CD14-positive monocyte (primary cell): Measurements from ENCODE around the gene TOB2. TPM values are rescaled to one million over a fixed set of nuclear protein-coding genes. Genes with fewer than 3 reads are reported as not detected.

ENCODE experiments used
- DNase-seq, 3 donors: peaks; one replicate each; pipeline ENCODE4 v3.0.0-alpha.2; 2011 to 2022
- H2AFZ ChIP-seq: 2 replicates; pipeline ENCODE4 v1.6.0; 2012; ENCODE audit warnings: mild to moderate bottlenecking, low read depth, low read length, inconsistent platforms; ENCODE audit not compliant: insufficient read depth, poor library complexity, severe bottlenecking
- H3K27ac ChIP-seq, 2 donors: 1 replicate in 1 of 2; 2 replicates in 1 of 2; pipeline ENCODE4 v1.5.1; 2012 to 2013; ENCODE audit warnings: low read length in 2 of 2, control low read depth in 1 of 2, inconsistent platforms in 1 of 2, low read depth in 1 of 2, mild to moderate bottlenecking in 1 of 2
- H3K27me3 ChIP-seq, 2 donors: one replicate each; pipeline versions ENCODE4 v1.6.0 to v1.6.1; 2011 to 2013; ENCODE audit warnings: low read length in 2 of 2; ENCODE audit not compliant: control insufficient read depth in 2 of 2, insufficient read depth in 2 of 2
- H3K36me3 ChIP-seq, 2 donors: replicated peaks in 1 of 2; 1 replicate in 1 of 2; 2 replicates in 1 of 2; pipeline versions ENCODE4 v1.5.1 to v1.6.1; 2012 to 2013; ENCODE audit warnings: low read length in 2 of 2, control low read depth in 1 of 2, inconsistent platforms in 1 of 2, mild to moderate bottlenecking in 1 of 2; ENCODE audit not compliant: insufficient read depth in 2 of 2, control insufficient read depth in 1 of 2
- H3K4me1 ChIP-seq, 2 donors: 1 replicate in 1 of 2; 2 replicates in 1 of 2; pipeline versions ENCODE4 v1.5.1 to v1.6.1; 2012 to 2013; ENCODE audit warnings: low read length in 2 of 2, control low read depth in 1 of 2, inconsistent platforms in 1 of 2, mild to moderate bottlenecking in 1 of 2, moderate library complexity in 1 of 2; ENCODE audit not compliant: insufficient read depth in 2 of 2, control insufficient read depth in 1 of 2
- H3K4me2 ChIP-seq: replicated peaks from 2 replicates; pipeline ENCODE3; 2012; ENCODE audit warnings: low read length, moderate library complexity, mild to moderate bottlenecking; ENCODE audit not compliant: poor library complexity, severe bottlenecking; ENCODE audit errors: extremely low read depth
- H3K4me3 ChIP-seq, 3 experiments: fragments of 200-600 bp in 1 of 3; sonication (generic) in 1 of 3; replicated peaks in 1 of 3; 1 replicate in 2 of 3; 2 replicates in 1 of 3; pipeline ENCODE4 v1.5.1; 2011 to 2013; ENCODE audit warnings: low read length in 3 of 3, mild to moderate bottlenecking in 3 of 3, control low read depth in 2 of 3, low read depth in 2 of 3, inconsistent platforms in 1 of 3, moderate library complexity in 1 of 3
- H3K79me2 ChIP-seq: 2 replicates; pipeline ENCODE4 v1.6.0; 2012; ENCODE audit warnings: mild to moderate bottlenecking, control low read depth, inconsistent platforms, low read length, moderate library complexity; ENCODE audit not compliant: insufficient read depth
- H3K9ac ChIP-seq: 2 replicates; pipeline ENCODE4 v1.6.0; 2017; ENCODE audit warnings: low read length, mild to moderate bottlenecking; ENCODE audit not compliant: insufficient read depth, poor library complexity, severe bottlenecking
- H3K9me3 ChIP-seq, 2 donors: replicated peaks in 1 of 2; 1 replicate in 1 of 2; 2 replicates in 1 of 2; pipeline versions ENCODE4 v1.5.1 to v1.6.1; 2012 to 2013; ENCODE audit warnings: low read length in 2 of 2, control low read depth in 1 of 2; ENCODE audit not compliant: control insufficient read depth in 1 of 2, insufficient read depth in 1 of 2
- H4K20me1 ChIP-seq: 2 replicates; pipeline ENCODE4 v1.6.0; 2012; ENCODE audit warnings: mild to moderate bottlenecking, low read length, control low read depth, moderate library complexity; ENCODE audit not compliant: insufficient read depth
- H3K27ac Mint-ChIP-seq, 7 donors: one replicate each; pipeline ENCODE4 v1.8.0; 2020; ENCODE audit warnings: mild to moderate bottlenecking in 7 of 7, mixed read lengths in 7 of 7, moderate library complexity in 6 of 7, inconsistent platforms in 2 of 7
- H3K27me3 Mint-ChIP-seq, 3 donors: one replicate each; pipeline ENCODE4 v1.8.0; 2021 to 2022; ENCODE audit warnings: low read depth in 3 of 3, mild to moderate bottlenecking in 3 of 3, mixed read lengths in 3 of 3, moderate library complexity in 3 of 3, inconsistent platforms in 1 of 3
- H3K36me3 Mint-ChIP-seq, 2 donors: one replicate each; pipeline ENCODE4 v1.8.0; 2020; ENCODE audit warnings: mixed read lengths in 2 of 2, inconsistent platforms in 1 of 2, mild to moderate bottlenecking in 1 of 2
- H3K4me1 Mint-ChIP-seq: one replicate; pipeline ENCODE4 v1.8.0; 2020; ENCODE audit warnings: mild to moderate bottlenecking, mixed read lengths
- H3K4me3 Mint-ChIP-seq, 2 donors: one replicate each; pipeline ENCODE4 v1.8.0; 2020; ENCODE audit warnings: mild to moderate bottlenecking in 2 of 2, mixed read lengths in 2 of 2, moderate library complexity in 1 of 2
- H3K9me3 Mint-ChIP-seq, 7 donors: one replicate each; pipeline ENCODE4 v1.8.0; 2020 to 2022; ENCODE audit warnings: mixed read lengths in 7 of 7, mild to moderate bottlenecking in 6 of 7, moderate library complexity in 6 of 7, inconsistent platforms in 2 of 7
- WGBS: methylation state at CpG from one replicate; pipeline ENCODE4 v1.1.5; 2013; ENCODE audit warnings: missing lambda C conversion rate; ENCODE audit not compliant: insufficient coverage; 5-methylcytosine and 5-hydroxymethylcytosine counted together
- intact Hi-C, 2 donors: fragments of 100-400 bp; cut with micrococcal nuclease; formaldehyde crosslinking; loops; one replicate each; pipeline versions ENCODE4 v1.15.0 to v1.15.1; 2023
- polyA plus RNA-seq, 3 donors: library from polyadenylated mRNA; depleted of rRNA in 1 of 3; unstranded in 2 of 3; stranded (reverse) in 1 of 3; fragments of 300-500 nt in 2 of 3; fragments of >200 nt in 1 of 3; fragmentation: Illumina TruSeq in 2 of 3; gene quantifications; 1 replicate in 2 of 3; 2 replicates in 1 of 3; pipeline ENCODE4 v1.2.3, GENCODE V29; 2012 to 2021
- TF ChIP-seq, protein P1 (sequence below): fragments of 200-600 bp; IDR thresholded peaks from one replicate; pipeline ENCODE4 v1.8.0; 2022; ENCODE audit warnings: antibody characterized with exemption, mild to moderate bottlenecking

TOB2 gene
- polyA plus RNA-seq, 3 donors = 7.0 to 40.4 (median 11.5) TPM

DNA sequence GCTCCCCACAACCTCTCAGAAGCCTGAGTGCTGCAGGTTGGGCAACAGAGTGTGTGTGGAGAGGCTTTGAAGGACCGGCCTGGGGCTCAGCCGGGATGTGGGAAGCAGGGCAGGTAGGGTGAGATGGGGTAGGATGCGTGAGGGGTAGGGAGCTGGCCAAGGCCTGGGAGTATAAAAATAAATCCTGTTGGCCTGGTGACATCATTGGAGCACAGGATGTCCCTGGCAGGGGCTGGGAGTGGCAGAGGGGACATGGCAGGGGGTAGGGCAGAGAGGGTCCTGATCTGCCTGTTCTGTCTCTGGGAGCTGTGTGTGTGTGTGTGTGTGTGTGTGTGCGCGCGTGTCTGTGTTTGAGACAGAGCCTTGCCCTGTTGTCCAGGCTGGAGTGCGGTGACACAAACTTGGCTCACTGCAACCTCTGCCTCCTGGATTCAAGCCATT, 36.3 kb downstream of the TOB2 start:
- Histone ChIP-seq H3K27ac (no peak overlapping the region), H3K9ac (no peak overlapping the region), H2AFZ (no peak overlapping the region), H3K79me2 (peaks cover 23% of the 10 kb centered on the region), H4K20me1 (no peaks in the 10 kb centered on the region), H3K36me3 (no peaks in the 10 kb centered on the region), H3K4me3 (no peak overlapping the region), H3K27me3 (no peaks in the 10 kb centered on the region), H3K4me2 (no peak overlapping the region), H3K9me3 (no peaks in the 10 kb centered on the region), H3K4me1 (peaks cover 22 to 25% of the 10 kb centered on the region in 2 donors)
- H3K27ac Mint-ChIP-seq = no peak overlapping the region
- TF ChIP-seq, protein P1, sequence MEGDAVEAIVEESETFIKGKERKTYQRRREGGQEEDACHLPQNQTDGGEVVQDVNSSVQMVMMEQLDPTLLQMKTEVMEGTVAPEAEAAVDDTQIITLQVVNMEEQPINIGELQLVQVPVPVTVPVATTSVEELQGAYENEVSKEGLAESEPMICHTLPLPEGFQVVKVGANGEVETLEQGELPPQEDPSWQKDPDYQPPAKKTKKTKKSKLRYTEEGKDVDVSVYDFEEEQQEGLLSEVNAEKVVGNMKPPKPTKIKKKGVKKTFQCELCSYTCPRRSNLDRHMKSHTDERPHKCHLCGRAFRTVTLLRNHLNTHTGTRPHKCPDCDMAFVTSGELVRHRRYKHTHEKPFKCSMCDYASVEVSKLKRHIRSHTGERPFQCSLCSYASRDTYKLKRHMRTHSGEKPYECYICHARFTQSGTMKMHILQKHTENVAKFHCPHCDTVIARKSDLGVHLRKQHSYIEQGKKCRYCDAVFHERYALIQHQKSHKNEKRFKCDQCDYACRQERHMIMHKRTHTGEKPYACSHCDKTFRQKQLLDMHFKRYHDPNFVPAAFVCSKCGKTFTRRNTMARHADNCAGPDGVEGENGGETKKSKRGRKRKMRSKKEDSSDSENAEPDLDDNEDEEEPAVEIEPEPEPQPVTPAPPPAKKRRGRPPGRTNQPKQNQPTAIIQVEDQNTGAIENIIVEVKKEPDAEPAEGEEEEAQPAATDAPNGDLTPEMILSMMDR = no peak
- H3K36me3 Mint-ChIP-seq = no peaks in the 10 kb centered on the region
- DNase-seq = no peak
- WGBS = 94% methylated on average over 6 of the region's 7 CpGs
- H3K4me3 Mint-ChIP-seq = no peak overlapping the region
- peaks cover 0 to 2% (median 0%) of the 10 kb centered on the region in 7 donors for H3K9me3 Mint-ChIP-seq
- intact Hi-C loops = no loop called here
- H3K27me3 Mint-ChIP-seq = peaks cover 0 to 6% (median 0%) of the 10 kb centered on the region in 3 donors
- peaks cover 17% of the 10 kb centered on the region for H3K4me1 Mint-ChIP-seq

DNA sequence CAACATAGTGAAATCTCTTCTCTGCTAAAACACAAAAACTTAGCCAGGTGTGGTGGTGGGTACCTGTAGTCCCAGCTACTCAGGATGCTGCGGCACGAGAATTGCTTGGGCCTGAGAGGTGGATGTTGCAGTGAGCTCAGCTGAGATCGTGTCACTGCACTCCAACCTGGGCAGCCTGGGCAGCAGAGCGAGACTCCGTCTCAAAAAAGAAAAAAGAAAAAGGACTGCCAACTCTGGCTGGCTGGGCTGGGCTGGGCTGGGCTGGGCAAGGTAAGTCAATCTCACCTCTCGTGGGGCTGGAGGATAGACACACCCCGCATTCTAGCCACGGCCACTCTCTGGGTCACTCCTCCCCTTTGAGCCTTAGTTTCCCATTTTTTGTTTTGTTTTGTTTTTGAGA, 37.9 kb downstream of the TOB2 start:
- Histone ChIP-seq H3K4me2 (no peak overlapping the region), H2AFZ (no peak overlapping the region), H3K4me1 (peaks cover 10 to 11% of the 10 kb centered on the region in 2 donors), H4K20me1 (no peaks in the 10 kb centered on the region), H3K9ac (no peak overlapping the region), H3K27me3 (no peaks in the 10 kb centered on the region), H3K79me2 (peaks cover 8% of the 10 kb centered on the region), H3K9me3 (no peaks in the 10 kb centered on the region), H3K27ac (no peak overlapping the region), H3K36me3 (no peaks in the 10 kb centered on the region), H3K4me3 (no peak overlapping the region)
- H3K36me3 Mint-ChIP-seq = no peaks in the 10 kb centered on the region
- TF ChIP-seq, protein P1 = no peak
- WGBS = 96% methylated on average over 6 of the region's 8 CpGs
- H3K27me3 Mint-ChIP-seq = peaks cover 0 to 6% (median 5%) of the 10 kb centered on the region in 3 donors
- no peak overlapping the region for H3K4me3 Mint-ChIP-seq
- intact Hi-C loops = loop anchor here in 1 of 2 donors (10.0 kb wide), 1 partner anchor 186 kb away; no protein-coding TSS in a partner anchor
- peaks cover 11% of the 10 kb centered on the region for H3K4me1 Mint-ChIP-seq
- DNase-seq = no peak
- peaks cover 0 to 2% (median 0%) of the 10 kb centered on the region in 7 donors for H3K9me3 Mint-ChIP-seq
- no peak overlapping the region for H3K27ac Mint-ChIP-seq
